Activated CD4-positive, CD25-positive, alpha-beta regulatory T cell (primary cell): ENCODE results near the gene KRTAP3-1.
"Not testable (repeated sequence)": the region's sequence is repeated elsewhere in the genome, so short reads cannot be mapped to it uniquely, and the experiment has no call there.

Source experiments
- DNase-seq, 4 experiments: peaks; one replicate each; lab custom pipeline; 2025; lab: John Stamatoyannopoulos, UW

The KRTAP3-1 gene

DNA sequence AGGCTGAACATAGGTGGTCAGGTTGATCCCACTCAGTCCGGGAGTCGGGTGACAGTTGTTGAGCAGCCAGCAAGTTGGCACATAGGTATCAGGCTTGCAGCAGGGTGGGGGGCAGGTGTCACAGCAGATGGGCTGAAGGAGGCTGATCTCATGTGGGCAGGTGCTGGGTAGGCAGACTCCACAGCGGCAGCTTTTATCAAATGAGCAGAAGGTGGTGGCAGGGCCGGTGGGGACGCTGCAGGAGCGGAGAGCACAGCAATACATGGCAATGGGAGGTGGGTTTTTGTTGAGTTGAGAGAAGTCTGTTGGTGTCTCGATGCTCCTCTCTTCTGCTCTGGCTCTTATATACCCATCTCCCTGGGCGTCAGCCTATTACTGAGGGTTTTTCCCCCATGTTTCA lies at the start of gene KRTAP3-1:
Gene KRTAP3-1, minus strand, starts transcription at position 318 of the 400 bp plus-strand sequence. Its CDS starts 54 bp downstream, at position 264.
- DNase-seq = no peak

DNA sequence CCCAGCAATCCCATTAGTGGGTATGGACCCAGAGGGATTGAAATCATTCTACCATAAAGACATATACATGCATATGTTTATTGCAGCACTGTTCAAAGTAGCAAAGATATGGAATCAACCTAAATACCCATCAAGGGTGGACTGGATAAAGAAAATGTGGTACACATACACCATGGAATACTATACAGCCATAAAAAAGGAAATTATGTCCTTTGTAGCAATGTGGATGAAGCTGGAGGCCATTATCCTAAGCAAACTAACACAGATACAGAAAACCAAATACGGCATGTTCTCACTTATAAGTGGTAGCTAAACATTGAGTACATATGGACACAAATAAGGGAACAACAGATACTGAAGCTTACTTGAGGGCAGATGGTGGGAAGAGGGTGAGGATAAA lies 48.6 kb upstream of the KRTAP3-1 start:
- DNase-seq = no peak

DNA sequence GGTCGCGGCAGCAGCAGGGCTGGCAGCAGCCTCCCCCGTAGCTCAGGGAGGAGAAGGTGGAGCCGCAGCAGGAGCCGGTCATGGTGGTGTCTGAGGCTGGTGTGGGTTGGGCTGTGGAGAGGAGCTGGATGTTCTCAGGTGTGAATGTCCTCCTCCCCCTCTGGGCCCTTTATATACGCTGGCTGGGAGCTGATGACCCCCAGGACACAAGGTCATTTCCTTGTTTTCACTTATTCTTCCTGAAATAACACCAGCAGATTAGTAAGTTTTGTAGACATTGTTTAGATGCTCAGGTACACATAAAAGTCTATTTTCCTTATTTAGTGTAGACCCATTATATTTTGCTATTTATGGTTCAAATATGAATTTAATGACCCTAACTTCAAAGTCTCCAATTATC lies 46.2 kb upstream of the KRTAP3-1 start, which contains the start of gene KRTAP2-2:
Gene KRTAP2-2, minus strand, starts transcription at position 101 of the 400 bp plus-strand sequence. Its CDS starts 19 bp downstream, at position 82.
- DNase-seq = not testable (repeated sequence)

DNA sequence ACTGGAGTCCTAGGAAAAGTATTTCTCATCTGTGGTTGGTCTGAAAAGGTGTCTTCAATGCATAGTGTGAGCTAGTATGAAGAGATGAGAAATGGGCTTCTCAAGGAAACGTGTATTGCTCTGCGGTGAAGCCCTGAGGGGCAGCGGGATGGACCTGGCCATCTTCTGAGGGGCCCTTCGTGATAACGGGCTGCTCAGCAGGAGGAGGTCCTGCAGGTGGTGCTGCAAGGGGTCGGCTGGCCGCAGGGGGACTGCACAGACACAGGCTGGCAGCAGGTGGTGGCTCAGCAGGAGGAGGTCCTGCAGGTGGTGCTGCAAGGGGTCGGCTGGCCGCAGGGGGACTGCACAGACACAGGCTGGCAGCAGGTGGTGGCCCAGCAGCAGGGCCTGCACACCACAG lies 45.6 kb upstream of the KRTAP3-1 start:
- not testable (repeated sequence) for DNase-seq

DNA sequence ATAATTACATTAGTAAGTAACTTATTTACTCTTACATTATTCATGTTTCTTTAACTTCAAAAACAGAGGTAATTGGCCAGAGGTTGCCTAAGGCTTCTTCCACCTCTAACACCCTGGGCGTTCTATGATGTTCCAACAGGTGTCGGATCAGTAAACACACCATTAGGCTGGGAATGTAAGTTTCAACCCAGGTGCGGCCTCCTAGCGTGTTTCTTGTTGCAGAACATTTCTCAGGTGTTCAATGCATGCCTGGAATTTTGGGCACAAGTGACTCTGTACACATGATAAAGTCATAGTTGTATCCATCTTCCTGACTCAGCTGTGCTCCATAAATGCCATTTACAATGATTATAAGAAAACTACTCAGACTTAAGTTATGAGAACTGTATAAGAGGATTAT lies 45.1 kb upstream of the KRTAP3-1 start:
- DNase-seq = no peak

DNA sequence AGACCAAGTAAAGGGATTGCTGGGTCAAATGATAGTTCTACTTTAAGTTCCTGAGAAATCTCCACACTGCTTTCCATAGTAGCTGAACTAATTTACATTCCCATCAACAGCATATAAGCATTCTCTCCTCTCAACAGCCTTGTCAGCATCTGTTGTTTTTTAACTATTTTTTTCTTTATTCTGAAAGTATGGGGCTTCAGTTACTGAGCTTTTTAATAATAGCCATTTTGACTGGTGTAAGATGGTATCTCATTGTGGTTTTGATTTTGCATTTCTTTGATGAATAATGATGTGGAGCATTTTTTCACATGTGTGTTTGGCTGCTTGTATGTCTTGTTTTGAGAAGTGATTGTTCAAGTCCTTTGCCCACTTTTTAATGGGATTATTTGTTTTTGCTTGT lies 43.6 kb upstream of the KRTAP3-1 start:
- DNase-seq = no peak

DNA sequence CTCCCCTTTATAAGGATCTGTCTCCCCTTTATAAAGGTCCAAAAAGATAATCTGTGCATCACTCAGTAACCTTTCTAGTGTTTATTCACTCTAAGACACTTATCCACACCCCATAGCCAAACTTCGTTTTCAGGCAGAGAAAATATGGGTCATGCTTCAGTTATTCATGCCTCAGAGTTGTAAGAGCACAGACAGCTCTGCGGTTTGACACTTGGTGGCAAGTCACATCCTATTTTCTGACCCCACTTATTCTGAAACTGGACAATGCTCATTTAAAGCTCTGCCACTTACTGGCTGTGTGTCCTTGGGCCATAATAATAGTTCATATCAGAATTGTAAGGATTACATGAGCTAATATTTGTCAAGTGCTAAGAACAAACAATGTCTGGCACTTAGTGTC lies 40.2 kb upstream of the KRTAP3-1 start:
- no peak for DNase-seq

DNA sequence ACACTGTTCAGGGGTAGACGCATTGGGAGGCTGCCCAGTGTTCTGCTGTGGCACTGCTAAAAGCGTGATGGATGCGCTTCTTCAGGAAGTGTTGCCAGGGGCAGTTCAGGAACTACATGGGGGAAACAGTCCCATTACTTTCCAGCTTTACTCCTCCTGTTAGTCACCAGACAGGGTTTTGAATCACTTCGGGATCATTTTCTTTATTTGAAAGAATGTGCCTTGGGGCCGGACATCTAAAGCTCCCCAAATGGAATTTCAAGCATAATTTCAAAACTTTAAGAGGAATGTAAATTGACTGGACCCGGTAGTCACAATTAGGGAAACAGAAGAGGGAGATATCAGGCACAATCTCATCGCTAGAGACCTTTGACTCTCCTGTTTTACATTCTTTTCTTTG lies 39.5 kb upstream of the KRTAP3-1 start:
- no peak for DNase-seq

DNA sequence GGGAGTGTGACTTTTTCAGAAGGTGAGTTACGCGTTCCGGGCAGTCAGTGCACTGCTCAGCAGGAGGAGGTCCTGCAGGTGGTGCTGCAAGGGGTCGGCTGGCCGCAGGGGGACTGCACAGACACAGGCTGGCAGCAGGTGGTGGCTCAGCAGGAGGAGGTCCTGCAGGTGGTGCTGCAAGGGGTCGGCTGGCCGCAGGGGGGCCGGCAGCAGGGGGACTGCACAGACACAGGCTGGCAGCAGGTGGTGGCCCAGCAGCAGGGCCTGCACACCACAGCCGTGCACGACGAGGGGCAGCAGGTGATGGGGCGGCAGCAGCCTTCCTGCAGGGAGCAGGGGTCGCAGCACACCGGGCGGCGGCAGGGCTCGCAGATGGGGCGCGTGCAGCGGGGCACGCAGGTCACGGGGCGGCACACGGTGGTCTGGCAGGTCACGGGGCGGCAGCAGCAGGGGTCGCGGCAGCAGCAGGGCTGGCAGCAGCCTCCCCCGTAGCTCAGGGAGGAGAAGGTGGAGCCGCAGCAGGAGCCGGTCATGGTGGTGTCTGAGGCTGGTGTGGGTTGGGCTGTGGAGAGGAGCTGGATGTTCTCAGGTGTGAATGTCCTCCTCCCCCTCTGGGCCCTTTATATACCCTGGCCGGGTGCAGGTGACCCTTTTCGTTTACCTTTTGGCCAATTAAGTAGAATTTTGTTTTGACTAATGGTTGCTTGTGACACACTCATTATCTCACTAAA lies 38.0 kb upstream of the KRTAP3-1 start, which contains the start of gene KRTAP2-1:
Gene KRTAP2-1, minus strand, starts transcription at position 582 of the 731 bp plus-strand sequence. Its CDS starts 49 bp downstream, at position 533.
- DNase-seq = not testable (repeated sequence)

DNA sequence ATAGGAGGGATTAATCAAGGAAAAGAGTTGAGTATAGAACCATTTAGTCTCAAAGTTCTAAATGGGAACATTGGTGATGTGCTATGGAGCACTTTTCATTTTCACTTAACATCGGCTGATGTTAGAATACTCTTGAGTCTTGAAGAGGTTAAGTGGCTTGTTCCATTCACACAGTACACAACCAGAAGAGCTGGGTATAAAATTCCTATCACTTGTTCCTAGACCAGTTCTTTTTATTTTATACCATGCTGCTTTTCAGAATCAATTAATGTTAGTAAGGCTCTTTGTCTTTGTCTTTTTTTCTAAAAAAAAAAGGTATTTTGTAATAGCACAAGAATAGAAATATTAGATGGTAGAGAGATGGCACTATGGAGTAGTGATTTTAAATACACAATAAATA lies 34.0 kb upstream of the KRTAP3-1 start:
- no peak for DNase-seq

DNA sequence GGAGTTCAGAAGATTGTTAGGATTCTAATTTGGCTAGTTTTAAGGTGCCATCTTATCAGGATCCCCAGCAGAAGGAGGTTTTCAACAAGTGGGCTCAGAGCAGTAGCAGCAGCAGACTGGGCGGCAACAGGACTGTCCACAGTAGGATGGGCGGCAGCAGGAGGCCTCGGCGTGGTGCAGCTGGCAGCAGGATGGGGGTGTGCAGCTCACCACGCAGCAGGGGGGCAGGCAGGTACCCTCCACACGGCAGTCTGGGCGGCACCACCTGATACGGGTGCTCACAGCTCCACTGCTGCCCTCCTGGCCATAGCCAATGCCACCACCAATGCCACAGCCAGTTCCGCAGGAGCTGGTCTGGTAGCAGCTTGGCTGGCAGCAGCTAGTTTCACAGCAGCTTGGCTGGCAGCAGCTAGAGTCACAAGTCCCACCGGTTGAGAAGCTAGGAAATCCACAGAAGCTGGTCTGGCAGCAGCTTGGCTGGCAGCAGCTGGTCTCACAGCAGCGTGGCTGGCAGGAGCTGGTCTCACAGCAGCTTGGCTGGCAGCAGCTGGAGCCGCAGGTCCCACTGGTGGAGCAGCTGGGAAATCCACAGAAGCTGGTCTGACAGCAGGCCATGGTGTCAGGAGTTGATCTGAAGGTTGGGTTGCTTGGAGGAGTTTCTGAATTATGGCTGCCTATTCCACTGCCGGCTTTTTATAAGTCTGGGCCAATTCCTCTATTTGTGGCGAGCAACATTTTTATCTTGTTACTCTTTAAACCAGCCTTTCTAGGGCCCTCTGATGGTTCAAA lies 32.0 kb upstream of the KRTAP3-1 start, which contains the start of gene KRTAP1-1:
Gene KRTAP1-1, minus strand, starts transcription at position 668 of the 789 bp plus-strand sequence. Its CDS starts 53 bp downstream, at position 615.
- DNase-seq = not testable (repeated sequence)

DNA sequence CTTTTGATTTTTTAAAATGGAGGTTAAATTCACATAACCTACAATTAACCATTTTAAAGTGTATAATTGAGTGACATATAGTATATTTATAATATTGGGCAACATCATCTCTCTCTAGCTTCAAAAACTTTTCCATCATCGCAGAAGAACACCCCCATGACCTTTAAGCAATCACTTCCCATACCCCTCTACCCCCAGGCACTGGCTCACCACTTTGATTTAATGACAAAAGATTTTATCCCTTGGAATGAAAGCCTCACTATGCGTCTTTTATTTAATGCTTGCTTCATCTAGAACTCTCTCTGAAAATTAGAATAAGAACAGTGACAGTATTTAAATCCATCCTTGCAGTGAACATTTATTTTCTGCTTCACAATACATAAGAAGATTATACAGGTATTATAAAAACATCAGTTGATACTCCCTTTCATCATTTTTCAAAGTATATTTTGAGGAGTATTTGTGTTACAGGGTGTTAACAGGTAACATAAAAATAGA lies 29.0 kb upstream of the KRTAP3-1 start:
- DNase-seq = no peak

DNA sequence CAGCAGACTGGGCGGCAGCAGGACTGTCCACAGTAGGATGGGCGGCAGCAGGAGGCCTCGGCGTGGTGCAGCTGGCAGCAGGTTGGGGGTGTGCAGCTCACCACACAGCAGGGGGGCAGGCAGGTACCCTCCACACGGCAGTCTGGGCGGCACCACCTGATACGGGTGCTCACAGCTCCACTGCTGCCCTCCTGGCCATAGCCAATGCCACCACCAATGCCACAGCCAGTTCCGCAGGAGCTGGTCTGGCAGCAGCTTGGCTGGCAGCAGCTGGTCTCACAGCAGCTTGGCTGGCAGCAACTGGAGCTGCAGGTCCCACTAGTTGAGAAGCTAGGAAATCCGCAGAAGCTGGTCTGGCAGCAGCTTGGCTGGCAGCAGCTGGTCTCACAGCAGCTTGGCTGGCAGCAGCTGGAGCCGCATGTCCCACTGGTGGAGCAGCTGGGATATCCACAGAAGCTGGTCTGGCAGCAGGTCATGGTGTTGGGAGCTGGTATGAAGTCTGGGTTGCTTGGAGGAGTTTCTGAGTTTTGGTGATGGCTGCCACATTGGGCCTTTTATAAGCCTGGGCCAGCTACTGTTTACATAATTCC lies 25.5 kb upstream of the KRTAP3-1 start, which contains the start of gene KRTAP1-3:
Gene KRTAP1-3, minus strand, starts transcription at position 529 of the 590 bp plus-strand sequence. Its CDS starts 53 bp downstream, at position 476.
- DNase-seq = not testable (repeated sequence)

DNA sequence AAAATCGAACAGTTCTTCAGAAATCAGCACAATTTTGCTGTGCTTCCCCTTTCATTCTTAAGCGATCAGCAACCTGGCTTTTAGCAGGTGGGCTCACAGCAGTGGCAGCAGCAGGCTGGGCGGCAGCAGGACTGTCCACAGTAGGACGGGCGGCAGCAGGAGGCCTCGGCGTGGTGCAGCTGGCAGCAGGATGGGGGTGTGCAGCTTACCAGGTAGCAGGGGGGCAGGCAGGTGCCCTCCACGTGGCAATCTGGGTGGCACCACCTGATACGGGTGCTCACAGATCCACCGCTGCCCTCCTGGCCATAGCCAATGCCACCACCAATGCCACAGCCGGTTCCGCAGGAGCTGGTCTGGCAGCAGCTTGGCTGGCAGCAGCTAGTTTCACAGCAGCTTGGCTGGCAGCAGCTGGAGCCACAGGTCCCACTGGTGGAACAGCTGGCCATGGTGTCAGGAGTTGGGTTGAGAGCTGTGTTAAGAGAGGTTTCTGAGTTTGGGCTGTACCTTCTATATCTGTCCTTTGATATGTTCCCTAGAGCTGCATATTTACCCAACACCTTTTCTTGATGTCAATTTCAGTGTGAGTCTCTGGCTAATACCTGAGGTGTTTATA lies 20.8 kb upstream of the KRTAP3-1 start, which contains the start of gene KRTAP1-4:
Gene KRTAP1-4, minus strand, starts transcription at position 563 of the 613 bp plus-strand sequence. Its CDS starts 117 bp downstream, at position 446.
- no peak for DNase-seq

DNA sequence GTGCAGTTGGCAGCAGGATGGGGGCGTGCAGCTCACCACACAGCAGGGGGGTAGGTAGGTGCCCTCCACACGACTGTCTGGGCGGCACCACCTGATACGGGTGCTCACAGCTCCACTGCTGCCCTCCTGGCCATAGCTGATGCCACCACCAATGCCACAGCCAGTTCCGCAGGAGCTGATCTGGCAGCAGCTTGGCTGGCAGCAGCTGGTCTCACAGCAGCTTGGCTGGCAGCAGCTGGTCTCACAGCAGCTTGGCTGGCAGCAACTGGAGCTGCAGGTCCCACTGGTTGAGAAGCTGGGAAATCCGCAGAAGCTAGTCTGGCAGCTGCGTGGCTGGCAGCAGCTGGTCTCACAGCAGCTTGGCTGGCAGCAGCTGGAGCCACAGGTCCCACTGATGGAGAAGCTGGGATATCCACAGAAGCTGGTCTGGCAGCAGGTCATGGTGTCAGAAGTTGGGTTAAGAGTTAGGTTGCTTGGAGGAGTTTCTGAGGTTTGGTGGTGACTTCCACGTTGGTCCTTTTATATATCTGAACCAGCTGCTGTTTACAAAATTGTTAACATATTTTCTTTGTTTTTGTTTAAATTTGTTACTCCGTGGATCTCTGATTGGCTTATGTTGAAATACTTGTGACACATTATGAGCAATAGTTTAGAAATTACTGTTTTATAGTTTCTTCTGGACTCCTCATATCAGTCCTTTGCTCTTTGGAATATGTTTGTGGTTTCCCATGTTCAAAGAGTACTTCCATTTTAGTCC lies 18.0 kb upstream of the KRTAP3-1 start, which contains the start of gene KRTAP1-5:
Gene KRTAP1-5, minus strand, starts transcription at position 494 of the 757 bp plus-strand sequence. Its CDS starts 53 bp downstream, at position 441.
- DNase-seq = no peak

DNA sequence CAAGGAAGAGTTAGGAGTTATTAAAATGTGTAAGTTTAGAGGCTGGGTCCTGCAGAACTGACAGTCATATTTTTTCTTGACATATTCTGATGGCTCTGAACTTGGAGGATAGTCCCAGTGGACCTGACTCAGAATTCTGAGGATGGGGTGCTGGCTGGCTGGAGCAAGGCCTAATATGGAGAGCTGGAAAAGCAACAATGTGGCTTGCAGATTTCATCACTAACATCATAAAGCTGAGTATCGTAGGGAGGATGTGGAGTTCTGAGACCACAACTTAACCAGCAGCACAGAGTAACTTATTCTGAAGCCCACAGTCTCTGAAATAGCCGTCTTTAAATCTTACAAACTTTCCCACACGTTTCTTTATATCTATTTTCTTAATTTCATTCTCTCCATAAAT lies 15.8 kb upstream of the KRTAP3-1 start:
- DNase-seq = no peak

DNA sequence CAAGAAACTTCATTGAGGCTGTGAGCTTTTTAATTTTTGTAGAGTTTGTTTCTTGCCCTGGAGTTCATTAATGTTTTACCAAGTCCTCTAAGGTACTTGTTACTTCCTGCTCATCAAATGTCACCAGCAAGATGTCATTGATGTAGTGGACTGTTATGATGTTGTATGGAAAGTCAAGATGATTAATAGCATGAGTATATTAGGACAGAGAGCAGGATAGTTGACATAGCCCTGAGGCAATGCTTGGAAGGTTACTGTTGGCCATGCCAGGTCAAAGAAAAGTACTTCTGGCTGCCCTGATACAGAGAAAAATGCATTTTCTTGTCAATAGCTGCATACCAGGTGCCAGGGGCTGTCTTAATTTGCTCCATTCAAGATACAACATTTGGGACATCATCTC lies 11.4 kb upstream of the KRTAP3-1 start:
- DNase-seq = no peak

DNA sequence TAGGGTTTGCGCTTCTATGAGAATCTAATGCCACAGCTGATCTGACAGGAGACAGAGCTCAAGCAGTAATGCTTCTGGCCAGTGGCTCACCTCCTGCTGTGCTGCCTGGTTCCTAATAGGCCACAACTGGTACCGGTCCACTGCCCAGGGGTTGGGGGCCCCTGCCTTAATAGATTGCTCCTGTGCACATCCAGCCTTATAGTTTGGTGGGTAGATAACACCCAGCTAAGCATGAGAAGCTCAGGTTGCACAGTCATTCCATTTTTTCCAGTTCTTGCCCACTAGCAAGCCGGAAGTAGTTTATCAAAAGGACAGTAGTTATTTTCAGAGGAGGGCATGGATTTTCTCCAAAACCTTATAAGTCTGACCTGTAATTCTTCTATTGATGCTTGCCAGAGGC lies 10.5 kb upstream of the KRTAP3-1 start:
- no peak for DNase-seq

DNA sequence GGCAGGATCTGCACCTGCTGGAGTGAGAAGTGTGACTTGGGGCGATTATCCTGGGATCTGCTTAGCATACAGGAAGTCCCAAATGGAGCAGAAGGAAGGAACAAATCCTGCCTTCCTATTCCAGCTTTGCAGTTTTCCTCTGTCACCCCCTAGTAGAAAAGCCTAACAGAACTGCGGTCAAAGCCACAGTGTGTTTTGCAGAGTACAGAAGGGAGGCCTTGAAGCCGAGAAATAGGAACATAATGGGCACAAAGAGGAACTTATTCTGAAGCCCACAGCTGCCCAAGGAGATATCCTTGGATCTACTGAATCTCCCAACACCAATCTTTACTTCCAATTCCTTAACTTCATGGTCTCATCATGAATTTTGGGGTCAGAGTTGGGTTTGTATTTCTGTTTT lies 9.6 kb upstream of the KRTAP3-1 start:
- DNase-seq = no peak

DNA sequence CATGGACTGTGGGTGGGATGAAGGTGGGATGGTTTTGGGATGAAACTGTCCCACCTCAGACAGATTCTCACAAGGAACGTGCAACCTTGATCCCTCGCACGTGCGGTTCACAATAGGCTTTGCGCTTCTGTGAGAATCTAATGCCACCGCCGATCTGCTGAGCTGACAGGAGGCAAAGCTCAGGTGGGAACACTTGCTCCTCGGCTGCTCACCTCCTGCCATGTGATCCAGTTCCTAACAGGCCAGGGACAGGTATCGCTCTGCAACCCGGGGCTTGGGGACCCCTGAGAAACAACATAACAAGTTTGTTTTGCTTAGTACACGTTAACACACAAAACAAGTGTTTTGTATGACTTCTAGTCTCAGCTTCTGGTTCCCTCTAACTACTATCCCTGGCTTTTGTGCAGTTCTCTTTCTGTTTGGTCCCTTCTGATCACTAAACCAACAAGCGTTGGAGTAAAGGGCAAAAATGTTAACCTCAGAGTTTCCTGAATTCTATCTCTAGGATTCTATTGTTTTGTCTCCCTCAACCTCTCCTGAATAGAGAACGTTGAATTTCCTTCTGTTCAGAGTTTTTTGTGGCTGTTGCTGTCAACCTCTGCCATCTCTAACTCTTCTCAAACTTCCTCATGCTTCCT lies 7.8 kb upstream of the KRTAP3-1 start:
- no peak for DNase-seq
